ENCODE measurements around the gene ARID3A.

Gene ARID3A

GRCh38 chr19:912181-913079 is 13.4 kb upstream of the ARID3A start:
- DNase-seq (ENCODE audit: low spot score): no peak

GRCh38 chr19:913080-913748 is 12.6 kb upstream of the ARID3A start, which contains the start of gene R3HDM4:
Gene R3HDM4 (minus strand): TSS chr19:913219. CDS start chr19:913157, 62 bp downstream.
- DNase-seq (ENCODE audit: low spot score): peak; percentile 77

- no peak for DNase-seq (ENCODE audit: low spot score)
Measured at GRCh38 chr19:916645-917322, 9.1 kb upstream of the ARID3A start.

GRCh38 chr19:917323-918151 is 8.3 kb upstream of the ARID3A start, which contains the start of gene KISS1R:
Gene KISS1R (plus strand): TSS chr19:917333. CDS start chr19:917503, 170 bp downstream.
- no peak for DNase-seq (ENCODE audit: low spot score)

- DNase-seq (ENCODE audit: low spot score): no peak
Measured at GRCh38 chr19:918152-918437, 7.7 kb upstream of the ARID3A start.

- peak; percentile 44 for DNase-seq (ENCODE audit: low spot score)
Measured at GRCh38 chr19:918481-919198, 7.2 kb upstream of the ARID3A start.

- no peak for DNase-seq (ENCODE audit: low spot score)
Measured at GRCh38 chr19:919199-920050, 6.4 kb upstream of the ARID3A start.

- DNase-seq (ENCODE audit: low spot score): peak; percentile 54
Measured at GRCh38 chr19:920051-920864, 5.6 kb upstream of the ARID3A start.

- DNase-seq (ENCODE audit: low spot score): no peak
Measured at GRCh38 chr19:924553-925086, 1.2 kb upstream of the ARID3A start.

GRCh38 chr19:925087-925525 is 729 bp upstream of the ARID3A start:
- peak; percentile 82 for DNase-seq (ENCODE audit: low spot score)

GRCh38 chr19:926323-926588 is 421 bp downstream of the ARID3A start:
- DNase-seq (ENCODE audit: low spot score): no peak

GRCh38 chr19:926589-927350 is 935 bp downstream of the ARID3A start:
- no peak for DNase-seq (ENCODE audit: low spot score)

GRCh38 chr19:927351-927779 is 1.5 kb downstream of the ARID3A start:
- DNase-seq (ENCODE audit: low spot score): no peak

- no peak for DNase-seq (ENCODE audit: low spot score)
Measured at GRCh38 chr19:927780-928401, 2.1 kb downstream of the ARID3A start.

- DNase-seq (ENCODE audit: low spot score): no peak
Measured at GRCh38 chr19:928471-929202, 2.8 kb downstream of the ARID3A start.

GRCh38 chr19:929203-929890 is 3.5 kb downstream of the ARID3A start:
- no peak for DNase-seq (ENCODE audit: low spot score)

- no peak for DNase-seq (ENCODE audit: low spot score)
Measured at GRCh38 chr19:929891-930258, 4.0 kb downstream of the ARID3A start.
